Ecto neural progenitor cell (in vitro differentiated cells): ENCODE measurements around the gene FGGY.
A peak's percentile ranks its signal among the peaks of the same experiment; 100 is the strongest.
"Not testable (repeated sequence)": the region's sequence is repeated elsewhere in the genome, so short reads cannot be mapped to it uniquely, and the experiment has no call there.

Experiments used
- DNase-seq: peaks from one replicate; pipeline ENCODE4 v3.0.0-alpha.2; 2018; ENCODE audit warnings: low spot score

The FGGY gene

GRCh38 chr1:59735927-59736326, 439.0 kb downstream of the FGGY start:
- DNase-seq, result not testable (repeated sequence)

GRCh38 chr1:59736744-59737143, 439.9 kb downstream of the FGGY start:
- DNase-seq, result no peak

GRCh38 chr1:59737638-59738037, 440.7 kb downstream of the FGGY start:
- DNase-seq, result no peak

GRCh38 chr1:59738152-59738551, 441.3 kb downstream of the FGGY start:
- DNase-seq, result no peak

- DNase-seq, result no peak
Measured at GRCh38 chr1:59738591-59739015, 441.7 kb downstream of the FGGY start.

- DNase-seq, result no peak
Measured at GRCh38 chr1:59739111-59739510, 442.2 kb downstream of the FGGY start.

GRCh38 chr1:59742526-59742925, 445.6 kb downstream of the FGGY start:
- DNase-seq, result no peak

GRCh38 chr1:59743324-59744091, 446.6 kb downstream of the FGGY start:
- no peak for DNase-seq

GRCh38 chr1:59747420-59748024, 450.6 kb downstream of the FGGY start:
- DNase-seq, result no peak

GRCh38 chr1:59748123-59748522, 451.2 kb downstream of the FGGY start:
- no peak for DNase-seq

- no peak for DNase-seq
Measured at GRCh38 chr1:59750328-59751003, 453.6 kb downstream of the FGGY start.

- no peak for DNase-seq
Measured at GRCh38 chr1:59751004-59751395, 454.1 kb downstream of the FGGY start.

GRCh38 chr1:59751801-59752200, 454.9 kb downstream of the FGGY start:
- peak; percentile 0 for DNase-seq

GRCh38 chr1:59752556-59753414, 455.9 kb downstream of the FGGY start:
- DNase-seq, result peak; percentile 36

- DNase-seq, result no peak
Measured at GRCh38 chr1:59755069-59755685, 458.3 kb downstream of the FGGY start.

GRCh38 chr1:59757197-59757747, 460.4 kb downstream of the FGGY start:
- DNase-seq, result no peak

- peak; percentile 84 for DNase-seq
Measured at GRCh38 chr1:59759156-59759925, 462.4 kb downstream of the FGGY start.

GRCh38 chr1:59761443-59761842, 464.5 kb downstream of the FGGY start:
- DNase-seq, result no peak

- no peak for DNase-seq
Measured at GRCh38 chr1:59763418-59763817, 466.5 kb downstream of the FGGY start.

- DNase-seq, result no peak
Measured at GRCh38 chr1:59765011-59765730, 468.3 kb downstream of the FGGY start.
